Stimulated activated naive B cell treated with anti-CD40 and anti-IgM and Interleukin-4, amounts not matched to agents 10 μg/mL and 1 μg/mL and 100 μg/mL, for 72 hours (primary cell): ENCODE measurements around the gene ARL16.

Experiments
- ATAC-seq, 2 donors: fragments of 150-1000 bp; cut with Tn5 transposase; replicated peaks; 2 replicates each; pipeline ENCODE4 v1.10.0; 2021; ENCODE audit warnings: moderate library complexity in 1 of 2
- DNase-seq: peaks from one replicate; pipeline ENCODE4 v3.0.0; 2021
- H3K27ac Mint-ChIP-seq: one replicate; pipeline ENCODE4 v1.8.0; 2022; ENCODE audit warnings: mild to moderate bottlenecking, mixed read lengths
- H3K27me3 Mint-ChIP-seq, 2 donors: one replicate each; pipeline ENCODE4 v1.8.0; 2022; ENCODE audit warnings: mixed read lengths in 2 of 2
- H3K36me3 Mint-ChIP-seq, 2 donors: one replicate each; pipeline ENCODE4 v1.8.0; 2022; ENCODE audit warnings: mixed read lengths in 2 of 2, mild to moderate bottlenecking in 1 of 2
- H3K4me1 Mint-ChIP-seq, 2 donors: one replicate each; pipeline ENCODE4 v1.8.0; 2022; ENCODE audit warnings: mixed read lengths in 2 of 2, mild to moderate bottlenecking in 1 of 2
- H3K4me3 Mint-ChIP-seq, 2 donors: one replicate each; pipeline ENCODE4 v1.8.0; 2022; ENCODE audit warnings: mild to moderate bottlenecking in 2 of 2, mixed read lengths in 2 of 2, moderate library complexity in 1 of 2
- H3K9me3 Mint-ChIP-seq, 2 donors: one replicate each; pipeline ENCODE4 v1.8.0; 2022; ENCODE audit warnings: mixed read lengths in 2 of 2, mild to moderate bottlenecking in 1 of 2

ARL16 gene

GRCh38 chr17:81644496-81644895 is 39.1 kb downstream of the ARL16 start:
- Mint-ChIP-seq H3K27me3 (peaks cover 12 to 19% of the 10 kb centered on the region in 2 donors), H3K4me3 (no peak overlapping the region), H3K27ac (no peak overlapping the region), H3K9me3 (no peaks in the 10 kb centered on the region), H3K4me1 (peaks cover 4 to 6% of the 10 kb centered on the region in 2 donors), H3K36me3 (no peaks in the 10 kb centered on the region)
- DNase-seq (no peak), ATAC-seq (no peak)

GRCh38 chr17:81641825-81642489 is 41.6 kb downstream of the ARL16 start:
- H3K4me3 Mint-ChIP-seq, result no peak overlapping the region
- no peak for DNase-seq
- no peak overlapping the region for H3K27ac Mint-ChIP-seq
- no peaks in the 10 kb centered on the region for H3K27me3 Mint-ChIP-seq
- no peaks in the 10 kb centered on the region for H3K36me3 Mint-ChIP-seq
- H3K9me3 Mint-ChIP-seq, result no peaks in the 10 kb centered on the region
- H3K4me1 Mint-ChIP-seq, result peaks cover 5 to 6% of the 10 kb centered on the region in 2 donors
- ATAC-seq, result no peak

GRCh38 chr17:81640011-81640410 is 43.6 kb downstream of the ARL16 start:
- no peak for ATAC-seq
- Mint-ChIP-seq H3K27me3 (no peaks in the 10 kb centered on the region), H3K4me3 (no peak overlapping the region), H3K27ac (no peak overlapping the region), H3K4me1 (peaks cover 7 to 14% of the 10 kb centered on the region in 2 donors), H3K9me3 (no peaks in the 10 kb centered on the region), H3K36me3 (peaks cover 0 to 4% of the 10 kb centered on the region in 2 donors)
- no peak for DNase-seq

- no peak overlapping the region for H3K27ac Mint-ChIP-seq
- H3K9me3 Mint-ChIP-seq, result no peaks in the 10 kb centered on the region
- ATAC-seq (no peak), DNase-seq (no peak)
- H3K4me3 Mint-ChIP-seq, result no peak overlapping the region
- H3K4me1 Mint-ChIP-seq, result peaks cover 4 to 11% of the 10 kb centered on the region in 2 donors
- H3K27me3 Mint-ChIP-seq, result no peaks in the 10 kb centered on the region
- peaks cover 0 to 4% of the 10 kb centered on the region in 2 donors for H3K36me3 Mint-ChIP-seq
These were observed 44.9 kb downstream of the ARL16 start for GRCh38 chr17:81638683-81639082.

- Mint-ChIP-seq H3K36me3 (peaks cover 0 to 10% of the 10 kb centered on the region in 2 donors), H3K4me1 (peaks cover 7 to 16% of the 10 kb centered on the region in 2 donors), H3K9me3 (no peaks in the 10 kb centered on the region)
These were observed 46.9 kb downstream of the ARL16 start, which contains the start of the genes NPLOC4 and TSPAN10 for GRCh38 chr17:81636505-81637288. Gene NPLOC4 (minus strand): TSS chr17:81637112. CDS start chr17:81636930, 182 bp downstream. Gene TSPAN10 (plus strand): TSS chr17:81637196. CDS start chr17:81642413, 5,217 bp downstream.

GRCh38 chr17:81635973-81636504 is 47.6 kb downstream of the ARL16 start:
- H3K27me3 Mint-ChIP-seq, result no peaks in the 10 kb centered on the region
- peak overlapping the region; percentile 88 to 93 for H3K4me3 Mint-ChIP-seq
- H3K27ac Mint-ChIP-seq, result peak overlapping the region; percentile 90
- ATAC-seq (peak; percentile 2 to 24), DNase-seq (no peak)
- peaks cover 8 to 16% of the 10 kb centered on the region in 2 donors for H3K4me1 Mint-ChIP-seq
- H3K36me3 Mint-ChIP-seq, result peaks cover 0 to 14% of the 10 kb centered on the region in 2 donors
- no peaks in the 10 kb centered on the region for H3K9me3 Mint-ChIP-seq

More at GRCh38 chr17:81636505-81637288, 46.9 kb downstream of the ARL16 start, which contains the start of the genes NPLOC4 and TSPAN10:
- peak; percentile 91 to 95 for ATAC-seq
- peak; percentile 83 for DNase-seq
- peak within 1 kb of the TSS; percentile 88 to 93 for H3K4me3 Mint-ChIP-seq
- H3K27me3 Mint-ChIP-seq, result no peaks in the 10 kb centered on the region
- peak within 1 kb of the TSS; percentile 92 for H3K27ac Mint-ChIP-seq

- no peak for DNase-seq
- H3K27me3 Mint-ChIP-seq, result no peaks in the 10 kb centered on the region
- peak overlapping the region; percentile 42 for H3K27ac Mint-ChIP-seq
- no peaks in the 10 kb centered on the region for H3K9me3 Mint-ChIP-seq
- peaks cover 4 to 14% of the 10 kb centered on the region in 2 donors for H3K36me3 Mint-ChIP-seq
- peaks cover 10 to 20% of the 10 kb centered on the region in 2 donors for H3K4me1 Mint-ChIP-seq
- peak overlapping the region; percentile 88 to 93 for H3K4me3 Mint-ChIP-seq
- ATAC-seq, result no peak
These were observed 48.2 kb downstream of the ARL16 start for GRCh38 chr17:81635431-81635830.

- H3K27me3 Mint-ChIP-seq, result no peaks in the 10 kb centered on the region
- ATAC-seq (no peak), DNase-seq (no peak)
- H3K4me3 Mint-ChIP-seq, result no peak overlapping the region
- H3K4me1 Mint-ChIP-seq, result peaks cover 11 to 25% of the 10 kb centered on the region in 2 donors
- H3K27ac Mint-ChIP-seq, result no peak overlapping the region
- no peaks in the 10 kb centered on the region for H3K9me3 Mint-ChIP-seq
- H3K36me3 Mint-ChIP-seq, result peaks cover 30 to 42% of the 10 kb centered on the region in 2 donors
These were observed 52.1 kb downstream of the ARL16 start for GRCh38 chr17:81631482-81631881.
